K562 (cell line): ENCODE data around the gene DCAF4. TPM values are rescaled to one million over a fixed set of nuclear protein-coding genes. Genes with fewer than 3 reads are reported as not detected.

ENCODE experiments used
- BRF1 ChIP-seq: IDR thresholded peaks from 3 replicates; pipeline ENCODE4 v1.6.1; 2011; ENCODE audit warnings: borderline replicate concordance, mild to moderate bottlenecking; ENCODE audit not compliant: insufficient read length; ENCODE audit errors: extremely low read depth
- ESRRB ChIP-seq: fragments of 250-450 bp; sonication (Bioruptor Pico); IDR thresholded peaks from 2 replicates; pipeline ENCODE4 v1.5.0; 2020; ENCODE audit warnings: mild to moderate bottlenecking, moderate library complexity, borderline replicate concordance
- FOXM1 ChIP-seq, 2 experiments: fragments of 450-650 bp in 1 of 2; sonication (generic) in 1 of 2; formaldehyde crosslinking in 1 of 2; IDR thresholded peaks; 2 replicates each; pipeline versions ENCODE4 v1.6.1 to v1.9.0; 2017 to 2022; ENCODE audit warnings: low read depth in 2 of 2, mild to moderate bottlenecking in 2 of 2, missing genetic modification reagents in 1 of 2, moderate library complexity in 1 of 2
- GATAD2B ChIP-seq: fragments of 450-650 bp; IDR thresholded peaks from 2 replicates; pipeline ENCODE4 v1.6.1; 2017; ENCODE audit warnings: mild to moderate bottlenecking, borderline replicate concordance
- HNRNPK ChIP-seq: fragments of 200-400 bp; formaldehyde crosslinking; IDR thresholded peaks from one replicate; pipeline ENCODE4 v1.6.1; 2018; ENCODE audit warnings: mild to moderate bottlenecking, low read depth, low read length; ENCODE audit not compliant: poor library complexity, severe bottlenecking
- IFI16 ChIP-seq: fragments of 250-450 bp; sonication (Bioruptor Pico); IDR thresholded peaks from 2 replicates; pipeline ENCODE4 v2.1.2; 2022; ENCODE audit warnings: mild to moderate bottlenecking, inconsistent platforms
- KAT2B ChIP-seq: IDR thresholded peaks from one replicate; pipeline ENCODE4 v1.6.1; 2012; ENCODE audit warnings: low read depth, mild to moderate bottlenecking, control low read depth, inconsistent platforms, low read length, moderate library complexity
- MAZ ChIP-seq, 2 experiments: fragments of 450-650 bp in 1 of 2; sonication (generic) in 1 of 2; formaldehyde crosslinking; IDR thresholded peaks in 1 of 2; conservative IDR thresholded peaks in 1 of 2; 2 replicates each; pipeline versions ENCODE4 v1.4.0 to v1.5.0; 2020; ENCODE audit warnings: mild to moderate bottlenecking in 1 of 2, missing genetic modification reagents in 1 of 2
- PCBP2 ChIP-seq: fragments of 200-400 bp; formaldehyde crosslinking; IDR thresholded peaks from 2 replicates; pipeline ENCODE4 v1.6.1; 2018; ENCODE audit warnings: low read length, low read depth, mild to moderate bottlenecking, moderate library complexity; ENCODE audit not compliant: poor library complexity, severe bottlenecking
- RUNX1 ChIP-seq: sonication (generic); IDR thresholded peaks from 2 replicates; pipeline ENCODE4 v1.6.1; 2016; ENCODE audit warnings: antibody characterized with exemption, low read depth
- SMARCB1 ChIP-seq: IDR thresholded peaks from 2 replicates; pipeline ENCODE4 v1.6.1; 2011; ENCODE audit warnings: improper control_type of control experiment, low read depth; ENCODE audit not compliant: insufficient read length
- ZBED1 ChIP-seq: IDR thresholded peaks from 2 replicates; pipeline ENCODE4 v1.6.1; 2014
- ZNF165 ChIP-seq: fragments of 250-450 bp; sonication (Bioruptor Pico); IDR thresholded peaks from 2 replicates; pipeline ENCODE4 v1.4.0; 2020; ENCODE audit warnings: borderline replicate concordance
- ZNF174 ChIP-seq: fragments of 250-450 bp; sonication (Bioruptor Pico); IDR thresholded peaks from 2 replicates; pipeline ENCODE4 v1.4.0; 2020; ENCODE audit warnings: mild to moderate bottlenecking
- ZNF644 ChIP-seq: fragments of 200-800 bp; sonication (Bioruptor generic); IDR thresholded peaks from 2 replicates; pipeline ENCODE4 v1.6.1; 2016; ENCODE audit warnings: low read depth, missing genetic modification characterization, missing compliant biosample characterization
- polyA plus RNA-seq, 8 experiments: library from polyadenylated mRNA; depleted of rRNA in 4 of 8; stranded (reverse) in 5 of 8; unstranded in 3 of 8; fragments of >200 nt; fragmentation: Nextera tagmentation in 2 of 8; fragmentation: Illumina TruSeq in 1 of 8; extraction: Ambion mirVana in 2 of 8; extraction: Trizol in 1 of 8; gene quantifications; 2 replicates each; pipeline versions ENCODE4 v1.2.1 to v1.2.3, GENCODE V29; 2011 to 2014; ENCODE audit warnings: inconsistent platforms in 1 of 8, missing spikeins in 1 of 8
- total RNA-seq, 7 experiments: library from RNA; depleted of rRNA in 6 of 7; stranded (reverse); fragments of >200 nt in 6 of 7; fragmentation: Illumina TruSeq in 2 of 7; extraction: Trizol in 2 of 7; gene quantifications; 2 replicates each; pipeline versions ENCODE4 v1.2.1 to v1.2.3, GENCODE V29; 2011 to 2021; ENCODE audit warnings: low replicate concordance in 1 of 7
- TF ChIP-seq, protein P1 (sequence below): fragments of 450-650 bp; IDR thresholded peaks from 2 replicates; pipeline ENCODE4 v1.7.0; 2016; ENCODE audit warnings: borderline replicate concordance
- TF ChIP-seq, protein P2 (sequence below): sonication (generic); formaldehyde crosslinking; IDR thresholded peaks from 2 replicates; pipeline ENCODE4 v1.8.0; 2022; ENCODE audit warnings: mild to moderate bottlenecking, missing genetic modification reagents
- TF ChIP-seq, protein P3 (sequence below): sonication (generic); formaldehyde crosslinking; IDR thresholded peaks from 2 replicates; pipeline ENCODE4 v1.8.0; 2022; ENCODE audit warnings: mild to moderate bottlenecking, low read depth, missing genetic modification reagents
- TF ChIP-seq, protein P4 (sequence below), 3 experiments: IDR thresholded peaks in 2 of 3; conservative IDR thresholded peaks in 1 of 3; 2 replicates each; pipeline ENCODE4 v1.5.1; 2011 to 2012; ENCODE audit warnings: low read length in 3 of 3, mild to moderate bottlenecking in 3 of 3, control low read depth in 2 of 3, improper control_type of control experiment in 1 of 3, inconsistent platforms in 1 of 3, low read depth in 1 of 3, mixed read lengths in 1 of 3, moderate library complexity in 1 of 3; ENCODE audit not compliant: insufficient read depth in 2 of 3
- TF ChIP-seq, protein P5 (sequence below): sonication (generic); IDR thresholded peaks from 2 replicates; pipeline ENCODE4 v1.6.1; 2016

DCAF4 gene
- total and polyA plus RNA-seq, 9 of the 15 experiments (the other 6 are each of a cell fraction or from before 2014, with no cell fraction given), result 2.7 to 49.2 (median 22.9) TPM

DNA sequence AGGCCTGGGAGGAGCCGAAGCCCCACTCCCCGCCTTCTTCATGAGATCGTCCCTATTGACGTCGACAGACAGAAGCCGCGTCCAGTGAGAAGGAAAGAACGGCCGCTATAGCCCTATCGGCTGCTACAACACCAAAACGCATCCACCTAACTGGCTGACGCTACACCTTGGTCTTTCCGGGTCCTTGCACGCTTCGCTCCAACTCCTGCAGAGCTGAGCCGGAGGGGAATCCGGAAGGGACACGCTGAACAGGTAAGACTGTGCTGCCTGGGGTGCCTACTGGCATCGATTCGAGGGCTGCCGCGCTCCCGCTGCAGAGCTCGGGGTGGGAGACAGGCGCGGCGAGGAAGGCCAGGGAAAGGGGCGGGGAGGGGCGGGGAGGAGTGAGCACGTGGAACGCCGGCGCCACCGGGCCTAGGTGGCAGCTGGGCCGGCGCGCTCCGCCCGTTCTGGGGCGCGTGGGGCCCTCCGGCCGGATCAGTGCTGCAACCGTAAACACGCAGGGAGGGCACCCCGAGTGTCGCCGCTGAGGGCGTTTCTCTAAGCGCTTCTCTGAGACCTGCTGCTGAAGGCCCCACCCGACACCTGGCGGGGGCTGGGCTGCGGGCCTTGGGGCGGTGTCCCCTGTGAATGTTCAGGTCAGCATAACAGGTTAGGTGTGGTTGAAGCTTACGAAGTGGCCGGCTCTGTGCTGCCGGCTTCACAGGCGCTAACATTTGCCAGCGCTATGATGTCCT lies at the start of gene DCAF4 (continued):
- TF ChIP-seq, protein P1, sequence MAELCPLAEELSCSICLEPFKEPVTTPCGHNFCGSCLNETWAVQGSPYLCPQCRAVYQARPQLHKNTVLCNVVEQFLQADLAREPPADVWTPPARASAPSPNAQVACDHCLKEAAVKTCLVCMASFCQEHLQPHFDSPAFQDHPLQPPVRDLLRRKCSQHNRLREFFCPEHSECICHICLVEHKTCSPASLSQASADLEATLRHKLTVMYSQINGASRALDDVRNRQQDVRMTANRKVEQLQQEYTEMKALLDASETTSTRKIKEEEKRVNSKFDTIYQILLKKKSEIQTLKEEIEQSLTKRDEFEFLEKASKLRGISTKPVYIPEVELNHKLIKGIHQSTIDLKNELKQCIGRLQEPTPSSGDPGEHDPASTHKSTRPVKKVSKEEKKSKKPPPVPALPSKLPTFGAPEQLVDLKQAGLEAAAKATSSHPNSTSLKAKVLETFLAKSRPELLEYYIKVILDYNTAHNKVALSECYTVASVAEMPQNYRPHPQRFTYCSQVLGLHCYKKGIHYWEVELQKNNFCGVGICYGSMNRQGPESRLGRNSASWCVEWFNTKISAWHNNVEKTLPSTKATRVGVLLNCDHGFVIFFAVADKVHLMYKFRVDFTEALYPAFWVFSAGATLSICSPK, result no peak
- TF ChIP-seq, protein P2, sequence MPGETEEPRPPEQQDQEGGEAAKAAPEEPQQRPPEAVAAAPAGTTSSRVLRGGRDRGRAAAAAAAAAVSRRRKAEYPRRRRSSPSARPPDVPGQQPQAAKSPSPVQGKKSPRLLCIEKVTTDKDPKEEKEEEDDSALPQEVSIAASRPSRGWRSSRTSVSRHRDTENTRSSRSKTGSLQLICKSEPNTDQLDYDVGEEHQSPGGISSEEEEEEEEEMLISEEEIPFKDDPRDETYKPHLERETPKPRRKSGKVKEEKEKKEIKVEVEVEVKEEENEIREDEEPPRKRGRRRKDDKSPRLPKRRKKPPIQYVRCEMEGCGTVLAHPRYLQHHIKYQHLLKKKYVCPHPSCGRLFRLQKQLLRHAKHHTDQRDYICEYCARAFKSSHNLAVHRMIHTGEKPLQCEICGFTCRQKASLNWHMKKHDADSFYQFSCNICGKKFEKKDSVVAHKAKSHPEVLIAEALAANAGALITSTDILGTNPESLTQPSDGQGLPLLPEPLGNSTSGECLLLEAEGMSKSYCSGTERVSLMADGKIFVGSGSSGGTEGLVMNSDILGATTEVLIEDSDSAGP (CRISPR knock-in tag), result no peak
- no peak for TF ChIP-seq ZNF644 (tag)
- TF ChIP-seq SMARCB1, result no peak
- TF ChIP-seq, protein P3, sequence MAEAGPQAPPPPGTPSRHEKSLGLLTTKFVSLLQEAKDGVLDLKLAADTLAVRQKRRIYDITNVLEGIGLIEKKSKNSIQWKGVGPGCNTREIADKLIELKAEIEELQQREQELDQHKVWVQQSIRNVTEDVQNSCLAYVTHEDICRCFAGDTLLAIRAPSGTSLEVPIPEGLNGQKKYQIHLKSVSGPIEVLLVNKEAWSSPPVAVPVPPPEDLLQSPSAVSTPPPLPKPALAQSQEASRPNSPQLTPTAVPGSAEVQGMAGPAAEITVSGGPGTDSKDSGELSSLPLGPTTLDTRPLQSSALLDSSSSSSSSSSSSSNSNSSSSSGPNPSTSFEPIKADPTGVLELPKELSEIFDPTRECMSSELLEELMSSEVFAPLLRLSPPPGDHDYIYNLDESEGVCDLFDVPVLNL, result no peak
- no peak for TF ChIP-seq BRF1
- TF ChIP-seq ZBED1, result no peak
- TF ChIP-seq PCBP2, result no peak
- no peak for TF ChIP-seq GATAD2B
- TF ChIP-seq KAT2B, result no peak
- TF ChIP-seq HNRNPK, result no peak
- TF ChIP-seq IFI16 (CRISPR knock-in tag), result no peak
- peak in 1 of 2 experiments; percentile 65; a peak in 3 of 4 replicates for TF ChIP-seq MAZ (CRISPR knock-in tag; conservative IDR thresholded peaks at IDR 0.05 in 1 of 2, IDR thresholded peaks at IDR 0.05 in 1 of 2)
- no peak for TF ChIP-seq ZNF165
- TF ChIP-seq FOXM1 (IDR thresholded peaks at IDR 0.05; ENCODE audit: low read depth), result no peak
- TF ChIP-seq FOXM1 (CRISPR knock-in tag; IDR thresholded peaks at IDR 0.05; ENCODE audit: low read depth), result no peak
- no peak for TF ChIP-seq ESRRB (CRISPR knock-in tag)
- no peak for TF ChIP-seq ZNF174 (CRISPR knock-in tag)
- TF ChIP-seq RUNX1, result no peak
- TF ChIP-seq, protein P4, sequence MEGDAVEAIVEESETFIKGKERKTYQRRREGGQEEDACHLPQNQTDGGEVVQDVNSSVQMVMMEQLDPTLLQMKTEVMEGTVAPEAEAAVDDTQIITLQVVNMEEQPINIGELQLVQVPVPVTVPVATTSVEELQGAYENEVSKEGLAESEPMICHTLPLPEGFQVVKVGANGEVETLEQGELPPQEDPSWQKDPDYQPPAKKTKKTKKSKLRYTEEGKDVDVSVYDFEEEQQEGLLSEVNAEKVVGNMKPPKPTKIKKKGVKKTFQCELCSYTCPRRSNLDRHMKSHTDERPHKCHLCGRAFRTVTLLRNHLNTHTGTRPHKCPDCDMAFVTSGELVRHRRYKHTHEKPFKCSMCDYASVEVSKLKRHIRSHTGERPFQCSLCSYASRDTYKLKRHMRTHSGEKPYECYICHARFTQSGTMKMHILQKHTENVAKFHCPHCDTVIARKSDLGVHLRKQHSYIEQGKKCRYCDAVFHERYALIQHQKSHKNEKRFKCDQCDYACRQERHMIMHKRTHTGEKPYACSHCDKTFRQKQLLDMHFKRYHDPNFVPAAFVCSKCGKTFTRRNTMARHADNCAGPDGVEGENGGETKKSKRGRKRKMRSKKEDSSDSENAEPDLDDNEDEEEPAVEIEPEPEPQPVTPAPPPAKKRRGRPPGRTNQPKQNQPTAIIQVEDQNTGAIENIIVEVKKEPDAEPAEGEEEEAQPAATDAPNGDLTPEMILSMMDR (IDR thresholded peaks at IDR 0.05 in 2 of 3, conservative IDR thresholded peaks at IDR 0.05 in 1 of 3; ENCODE audit: insufficient read depth in 2 of 3, low read depth in 1 of 3, low read length in 3 of 3), result no peak
- TF ChIP-seq, protein P5, sequence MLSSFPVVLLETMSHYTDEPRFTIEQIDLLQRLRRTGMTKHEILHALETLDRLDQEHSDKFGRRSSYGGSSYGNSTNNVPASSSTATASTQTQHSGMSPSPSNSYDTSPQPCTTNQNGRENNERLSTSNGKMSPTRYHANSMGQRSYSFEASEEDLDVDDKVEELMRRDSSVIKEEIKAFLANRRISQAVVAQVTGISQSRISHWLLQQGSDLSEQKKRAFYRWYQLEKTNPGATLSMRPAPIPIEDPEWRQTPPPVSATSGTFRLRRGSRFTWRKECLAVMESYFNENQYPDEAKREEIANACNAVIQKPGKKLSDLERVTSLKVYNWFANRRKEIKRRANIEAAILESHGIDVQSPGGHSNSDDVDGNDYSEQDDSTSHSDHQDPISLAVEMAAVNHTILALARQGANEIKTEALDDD, result no peak
